Panc1 (cell line): ENCODE data around the gene PRUNE1. TPM values are rescaled to one million over a fixed set of nuclear protein-coding genes. Genes with fewer than 3 reads are reported as not detected.

ENCODE experiments used
- ATAC-seq: fragments of 200-7000 bp; cut with Tn5 transposase; 2 replicates; pipeline ENCODE4 v1.9.1; 2020; ENCODE audit warnings: mild to moderate bottlenecking, moderate library complexity
- BruUV-seq: library from RNA; stranded (reverse); fragments of 400-500 nt; replicated peaks from 2 replicates; lab custom pipeline; 2021; lab: Mats Ljungman, UMichigan
- CTCF ChIA-PET: fragments of 300-600 bp; sonication (Branson Sonifier 250); formaldehyde crosslinking; loops from one replicate; lab custom pipeline; 2022; ENCODE audit warnings: antibody characterized with exemption; lab: Charles Lee
- POLR2A ChIA-PET: fragments of 300-600 bp; sonication (Branson Sonifier 250); formaldehyde crosslinking; loops from one replicate; lab custom pipeline; 2022; ENCODE audit warnings: antibody characterized with exemption; lab: Charles Lee
- DNase-seq: peaks from one replicate; pipeline ENCODE4 v3.0.0-alpha.2; 2010; ENCODE audit warnings: low read depth, low spot score
- H3K27ac ChIP-seq: 2 replicates; pipeline ENCODE4 v1.5.1; 2011; ENCODE audit warnings: mild to moderate bottlenecking, low read length, inconsistent platforms
- H3K27me3 ChIP-seq: fragments of 200-500 bp; sonication (Bioruptor generic); 2 replicates; pipeline ENCODE4 v1.6.0; 2014; ENCODE audit warnings: low read length, inconsistent platforms; ENCODE audit not compliant: control insufficient read depth, insufficient read depth
- H3K36me3 ChIP-seq: fragments of 200-500 bp; sonication (Bioruptor generic); 2 replicates; pipeline ENCODE4 v1.5.1; 2014; ENCODE audit warnings: inconsistent platforms, mild to moderate bottlenecking, low read length, moderate library complexity; ENCODE audit not compliant: control insufficient read depth, insufficient read depth
- H3K4me1 ChIP-seq: 2 replicates; pipeline ENCODE4 v1.5.1; 2011; ENCODE audit warnings: inconsistent platforms, mild to moderate bottlenecking, low read length, moderate library complexity; ENCODE audit not compliant: control insufficient read depth, insufficient read depth
- H3K4me3 ChIP-seq, 2 experiments: 2 replicates each; pipeline ENCODE4 v1.5.1; 2011 to 2012; ENCODE audit warnings: low read depth in 2 of 2, low read length in 2 of 2, mild to moderate bottlenecking in 2 of 2, inconsistent platforms in 1 of 2, moderate library complexity in 1 of 2
- H3K9me3 ChIP-seq: fragments of 200-500 bp; sonication (Bioruptor generic); 2 replicates; pipeline ENCODE4 v1.5.1; 2014; ENCODE audit warnings: low read depth, mild to moderate bottlenecking, inconsistent platforms, low read length, moderate library complexity; ENCODE audit not compliant: control insufficient read depth, insufficient read depth
- CTCF ChIP-seq: fragments of 450-650 bp; IDR thresholded peaks from 2 replicates; pipeline ENCODE4 v1.5.1; 2017; ENCODE audit warnings: mild to moderate bottlenecking
- POLR2AphosphoS5 ChIP-seq: IDR thresholded peaks from 2 replicates; pipeline ENCODE4 v1.6.1; 2012; ENCODE audit warnings: mild to moderate bottlenecking, low read depth, low read length, moderate library complexity
- REST ChIP-seq, 2 experiments: IDR thresholded peaks; 2 replicates each; pipeline ENCODE4 v1.6.1; 2011 to 2012; ENCODE audit warnings: low read depth in 2 of 2, control low read depth in 1 of 2, low read length in 1 of 2, mild to moderate bottlenecking in 1 of 2, moderate library complexity in 1 of 2; ENCODE audit not compliant: insufficient read depth in 1 of 2
- SIN3A ChIP-seq: IDR thresholded peaks from 2 replicates; pipeline ENCODE4 v1.6.1; 2012; ENCODE audit warnings: low read depth, mild to moderate bottlenecking, low read length, moderate library complexity, borderline replicate concordance; ENCODE audit not compliant: insufficient read depth
- TCF7L2 ChIP-seq: IDR thresholded peaks from 2 replicates; pipeline ENCODE4 v1.6.1; 2011; ENCODE audit warnings: mild to moderate bottlenecking, low read depth, low read length, inconsistent platforms
- in situ Hi-C: cut with HindIII; loops from 2 replicates; pipeline ENCODE4 v1.10.0; 2016; ENCODE audit warnings: low sequenced_read_pairs, low pct_unique_long_range_greater_than_20kb
- intact Hi-C: fragments of 100-400 bp; cut with micrococcal nuclease; formaldehyde crosslinking; loops from one replicate; pipeline ENCODE4 v1.10.0; 2022; ENCODE audit not compliant: unreplicated experiment
- total RNA-seq: library from RNA; stranded (reverse); gene quantifications from one replicate; pipeline ENCODE4 v1.2.1, GENCODE V29; 2021; ENCODE audit not compliant: unreplicated experiment

Gene PRUNE1
- total RNA-seq, 1 experiment from 2014 or later, result 16.2 TPM

GRCh38 chr1:151059109-151060006, 51.1 kb downstream of the PRUNE1 start, which contains the start of gene CDC42SE1:
CDC42SE1 (minus strand) TSS chr1:151059622; CDS start chr1:151055730, 3,892 bp downstream.
- ChIA-PET CTCF (interaction anchor here (0.6 to 0.8 kb wide), 2 partner anchors 10 to 342 kb away, joined by 4 to 9 read pairs; no protein-coding TSS in a partner anchor), POLR2A (interaction anchor here (0.5 kb wide), 1 partner anchor 15 kb away, joined by 7 read pairs; no protein-coding TSS in a partner anchor)
- DNase-seq, result no peak
- TF ChIP-seq POLR2AphosphoS5 (peak; percentile 86), REST (IDR thresholded peaks at IDR 0.05; ENCODE audit: insufficient read depth in 1 of 2, low read depth in 2 of 2, low read length in 1 of 2) (no peak), CTCF (peak; percentile 90), TCF7L2 (peak; percentile 46; the same call in 1 of the 2 replicates), SIN3A (peak; percentile 78; the same call in 1 of the 2 replicates)
- peak; percentile 96 for ATAC-seq
- in situ Hi-C loops, result no loop called here
- no peaks in the 10 kb centered on the region for H3K27me3 ChIP-seq
- H3K4me3 ChIP-seq, result peak within 1 kb of the TSS; percentile 94 to 99
- no peaks in the 10 kb centered on the region for H3K9me3 ChIP-seq
- H3K4me1 ChIP-seq, result peaks cover 21% of the 10 kb centered on the region
- no TSS peak for BruUV-seq
- H3K27ac ChIP-seq, result peak within 1 kb of the TSS; percentile 97
- H3K36me3 ChIP-seq, result peaks cover 12% of the 10 kb centered on the region
- intact Hi-C loops, result no loop called here

- Histone ChIP-seq H3K27ac (peak within 1 kb of the TSS; percentile 97), H3K4me3 (peak within 1 kb of the TSS; percentile 94 to 99), H3K27me3 (no peaks in the 10 kb centered on the region), H3K36me3 (peaks cover 5% of the 10 kb centered on the region), H3K4me1 (peaks cover 21% of the 10 kb centered on the region), H3K9me3 (no peaks in the 10 kb centered on the region)
- ATAC-seq, result peak; percentile 78
- ChIA-PET CTCF (interaction anchor here (0.6 to 1.3 kb wide), 3 partner anchors 11 to 343 kb away, joined by 4 to 9 read pairs (median 4); partner anchors contain the start of gene C1orf56), POLR2A (no interaction called here)
- intact Hi-C loops, result no loop called here
- BruUV-seq, result TSS peak; percentile 84
- in situ Hi-C loops, result no loop called here
- no peak for DNase-seq
- TF ChIP-seq TCF7L2, result no peak
Measured at GRCh38 chr1:151060007-151060656, 51.9 kb downstream of the PRUNE1 start, which contains the start of gene MLLT11. MLLT11 (plus strand) TSS chr1:151060397; CDS start chr1:151067225, 6,828 bp downstream.
